ENCODE data around the gene RBM12. TPM values are rescaled to one million over a fixed set of nuclear protein-coding genes. Genes with fewer than 3 reads are reported as not detected.

The RBM12 gene
- total and polyA plus RNA-seq, 12 donors, result 6.0 to 63.0 (median 51.5) TPM

- no peak overlapping the region for H3K27ac ChIP-seq
- H3K27me3 ChIP-seq, result no peaks in the 10 kb centered on the region
- ATAC-seq (no peak), DNase-seq (no peak)
- peak overlapping the region in 7 of 10 donors; percentile 64 to 99 (median 92) for H3K4me3 ChIP-seq
- H3K36me3 ChIP-seq, result peaks cover 0 to 67% (median 28%) of the 10 kb centered on the region in 9 donors
- intact Hi-C loops (cut with DNase I), result loop anchor here in 4 of 10 donors (5.0 to 10.0 kb wide), 6 partner anchors 35 to 233 kb away; partner anchors contain the start of gene SPAG4 (in 1 of the 4)
- no peak for TF ChIP-seq CTCF (IDR thresholded peaks at IDR 0.05)
- peaks cover 5 to 33% (median 22%) of the 10 kb centered on the region in 9 donors for H3K4me1 ChIP-seq
- no peaks in the 10 kb centered on the region for H3K9me3 ChIP-seq
- whole genome bisulfite sequencing, 2 donors, result 78 to 80% methylated on average over 9 of the region's 9 CpGs
These were observed 33.1 kb upstream of the RBM12 start for GRCh38 chr20:35697696-35698297.

- ATAC-seq (no peak), DNase-seq (no peak)
- Histone ChIP-seq H3K9me3 (no peaks in the 10 kb centered on the region), H3K27ac (no peak overlapping the region), H3K36me3 (peaks cover 0 to 67% (median 28%) of the 10 kb centered on the region in 9 donors), H3K4me1 (peaks cover 5 to 31% (median 22%) of the 10 kb centered on the region in 9 donors), H3K4me3 (no peak overlapping the region), H3K27me3 (no peaks in the 10 kb centered on the region)
- intact Hi-C loops (cut with DNase I), result loop anchor here in 4 of 10 donors (5.0 to 10.0 kb wide), 6 partner anchors 36 to 231 kb away; partner anchors contain the start of gene SPAG4 (in 1 of the 4)
- TF ChIP-seq CTCF (IDR thresholded peaks at IDR 0.05), result no peak
- WGBS, 2 donors, result 83 to 84% methylated on average over 4 of the region's 4 CpGs
These were observed 31.3 kb upstream of the RBM12 start for GRCh38 chr20:35695978-35696377.

- Histone ChIP-seq H3K4me1 (peaks cover 5 to 24% (median 18%) of the 10 kb centered on the region in 9 donors), H3K4me3 (no peak overlapping the region), H3K27ac (no peak overlapping the region), H3K36me3 (peaks cover 0 to 69% (median 32%) of the 10 kb centered on the region in 9 donors), H3K9me3 (no peaks in the 10 kb centered on the region), H3K27me3 (no peaks in the 10 kb centered on the region)
- intact Hi-C loops (cut with DNase I), result loop anchor here in 4 of 10 donors (5.0 to 10.0 kb wide), 6 partner anchors 37 to 230 kb away; partner anchors contain the start of gene SPAG4 (in 1 of the 4)
- TF ChIP-seq CTCF (IDR thresholded peaks at IDR 0.05), result no peak
- WGBS, 2 donors, result 80 to 81% methylated on average over 2 of the region's 2 CpGs
- no peak for ATAC-seq
- DNase-seq, result no peak
These were observed 30.6 kb upstream of the RBM12 start for GRCh38 chr20:35695245-35695749.

GRCh38 chr20:35690265-35690664 is 25.6 kb upstream of the RBM12 start:
- intact Hi-C loops (cut with DNase I), result loop anchor here in 4 of 10 donors (5.0 to 10.0 kb wide), 4 partner anchors 75 to 225 kb away; partner anchors contain the start of gene SPAG4 (in 1 of the 4)
- Histone ChIP-seq H3K9me3 (no peaks in the 10 kb centered on the region), H3K4me1 (no peaks in the 10 kb centered on the region), H3K27ac (no peak overlapping the region), H3K4me3 (no peak overlapping the region), H3K27me3 (no peaks in the 10 kb centered on the region), H3K36me3 (peaks cover 0 to 100% (median 44%) of the 10 kb centered on the region in 9 donors)
- no peak for DNase-seq
- no peak for TF ChIP-seq CTCF (IDR thresholded peaks at IDR 0.05)
- no peak for ATAC-seq
- WGBS, 2 donors, result 57 to 77% methylated on average over 4 of the region's 4 CpGs

All from heart right ventricle (tissue), 16 donors.